Measurements from ENCODE around the gene ZNF273.

GRCh38 chr7:64907641-64908326 is 4.7 kb downstream of the ZNF273 start:
- TF ChIP-seq POLR2AphosphoS5 (IDR thresholded peaks at IDR 0.05; ENCODE audit: low read depth, low read length), result no peak
- no peak for TF ChIP-seq REST (IDR thresholded peaks at IDR 0.05; ENCODE audit: insufficient read depth in 1 of 2, low read depth in 2 of 2, low read length in 2 of 2)
- no peak for TF ChIP-seq FOXP2 (optimal IDR thresholded peaks at IDR 0.05; ENCODE audit: borderline replicate concordance, extremely low read depth, extremely low read length, insufficient read depth)
- no peak for TF ChIP-seq TAF1 (IDR thresholded peaks at IDR 0.05; ENCODE audit: borderline replicate concordance, insufficient read depth, low read length)

All from PFSK-1 (cell line).